ENCODE measurements around the gene SYNC. TPM values are rescaled to one million over a fixed set of nuclear protein-coding genes. Genes with fewer than 3 reads are reported as not detected.

Gene SYNC
- total RNA-seq, 2 experiments from 2014 or later, result 0.09 TPM; not detected in 1

- Histone ChIP-seq H2AFZ (ENCODE audit: low read length) (no peak overlapping the region), H3K79me2 (ENCODE audit: insufficient read depth, low read depth, low read length) (no peaks in the 10 kb centered on the region), H3K4me1 (ENCODE audit: insufficient read depth, low read length, poor library complexity, severe bottlenecking) (no peaks in the 10 kb centered on the region), H3K4me2 (ENCODE audit: low read length) (peak overlapping the region; percentile 48; the same call in 1 of the 2 replicates), H3K9me3 (ENCODE audit: low read length) (no peaks in the 10 kb centered on the region), H3K36me3 (ENCODE audit: insufficient read depth, low read length) (no peaks in the 10 kb centered on the region), H3K4me3 (ENCODE audit: low read depth, low read length, poor library complexity, severe bottlenecking) (no peak overlapping the region), H3K9me2 (ENCODE audit: insufficient read depth, low read length) (no peaks in the 10 kb centered on the region), H4K20me1 (ENCODE audit: insufficient read depth, low read length) (no peaks in the 10 kb centered on the region), H3K27ac (ENCODE audit: low read depth, low read length, poor library complexity, severe bottlenecking) (no peak overlapping the region)
- peak; percentile 42; the same call in 1 of the 2 replicates for TF ChIP-seq CTCF (conservative IDR thresholded peaks at IDR 0.05; ENCODE audit: low read length)
- TF ChIP-seq EZH2phosphoT487 (IDR thresholded peaks at IDR 0.05; ENCODE audit: borderline replicate concordance, low read depth, low read length), result no peak
- ChIA-PET POLR2A (no interaction called here), CTCF (ENCODE audit: unreplicated experiment) (no interaction called here)
- BruUV-seq (replicated peaks), result no TSS peak
- no peak for DNase-seq (ENCODE audit: low spot score)
- intact Hi-C loops (cut with micrococcal nuclease; ENCODE audit: unreplicated experiment), result no loop called here
These were observed 39.0 kb upstream of the SYNC start for GRCh38 chr1:32741413-32742198.

GRCh38 chr1:32741059-32741412, 38.5 kb upstream of the SYNC start:
- Histone ChIP-seq H3K4me1 (ENCODE audit: insufficient read depth, low read length, poor library complexity, severe bottlenecking) (no peaks in the 10 kb centered on the region), H2AFZ (ENCODE audit: low read length) (no peak overlapping the region), H3K4me3 (ENCODE audit: low read depth, low read length, poor library complexity, severe bottlenecking) (no peak overlapping the region), H3K27ac (ENCODE audit: low read depth, low read length, poor library complexity, severe bottlenecking) (no peak overlapping the region), H4K20me1 (ENCODE audit: insufficient read depth, low read length) (no peaks in the 10 kb centered on the region), H3K9me3 (ENCODE audit: low read length) (no peaks in the 10 kb centered on the region), H3K9me2 (ENCODE audit: insufficient read depth, low read length) (no peaks in the 10 kb centered on the region), H3K36me3 (ENCODE audit: insufficient read depth, low read length) (no peaks in the 10 kb centered on the region), H3K79me2 (ENCODE audit: insufficient read depth, low read depth, low read length) (no peaks in the 10 kb centered on the region), H3K4me2 (ENCODE audit: low read length) (peak overlapping the region; percentile 48; the same call in 1 of the 2 replicates)
- no peak for TF ChIP-seq CTCF (conservative IDR thresholded peaks at IDR 0.05; ENCODE audit: low read length)
- DNase-seq (ENCODE audit: low spot score), result no peak
- intact Hi-C loops (cut with micrococcal nuclease; ENCODE audit: unreplicated experiment), result no loop called here
- POLR2A ChIA-PET, result no interaction called here
- CTCF ChIA-PET (ENCODE audit: unreplicated experiment), result no interaction called here
- no TSS peak for BruUV-seq (replicated peaks)
